Osteoblast (primary cell): ENCODE data around the gene AQP4. TPM values are rescaled to one million over a fixed set of nuclear protein-coding genes. Genes with fewer than 3 reads are reported as not detected.

Source experiments
- DNase-seq: peaks from one replicate; pipeline ENCODE4 v3.0.0; 2011; ENCODE audit warnings: low spot score, mixed read lengths; ENCODE audit not compliant: insufficient read length; ENCODE audit errors: missing footprints
- H2AFZ ChIP-seq: 2 replicates; pipeline ENCODE4 v1.6.0; 2011; ENCODE audit warnings: mild to moderate bottlenecking, low read length
- H3K27ac ChIP-seq: 2 replicates; pipeline ENCODE4 v1.5.1; 2011; ENCODE audit warnings: mild to moderate bottlenecking, low read depth, low read length, moderate library complexity
- H3K27me3 ChIP-seq: 2 replicates; pipeline ENCODE4 v1.6.0; 2012; ENCODE audit warnings: mild to moderate bottlenecking, control low read depth, inconsistent platforms, low read length, moderate library complexity; ENCODE audit not compliant: insufficient read depth
- H3K36me3 ChIP-seq: 2 replicates; pipeline ENCODE4 v1.5.1; 2011; ENCODE audit warnings: mild to moderate bottlenecking, low read length, control low read depth, moderate library complexity; ENCODE audit not compliant: insufficient read depth
- H3K4me1 ChIP-seq: 2 replicates; pipeline ENCODE4 v1.5.1; 2011; ENCODE audit warnings: mild to moderate bottlenecking, low read length, control low read depth, moderate library complexity; ENCODE audit not compliant: insufficient read depth
- H3K4me2 ChIP-seq: 2 replicates; pipeline ENCODE4 v1.6.0; 2011; ENCODE audit warnings: mild to moderate bottlenecking, low read length; ENCODE audit not compliant: insufficient read depth
- H3K4me3 ChIP-seq: fragments of 200-600 bp; sonication (generic); 3 replicates; pipeline ENCODE4 v1.5.1; 2012; ENCODE audit warnings: mild to moderate bottlenecking, low read length, inconsistent platforms; ENCODE audit not compliant: insufficient read depth
- H3K79me2 ChIP-seq: 2 replicates; pipeline ENCODE4 v1.6.0; 2012; ENCODE audit warnings: mild to moderate bottlenecking, low read length, control low read depth, inconsistent platforms; ENCODE audit not compliant: insufficient read depth
- H3K9me3 ChIP-seq: 2 replicates; pipeline ENCODE4 v1.5.1; 2011; ENCODE audit warnings: low read depth, low read length, control low read depth
- H4K20me1 ChIP-seq: 2 replicates; pipeline ENCODE4 v1.6.0; 2012; ENCODE audit warnings: mild to moderate bottlenecking, low read length, control low read depth; ENCODE audit not compliant: insufficient read depth
- total RNA-seq: library from RNA; depleted of rRNA; stranded (reverse); fragments of >200 nt; gene quantifications from 2 replicates; pipeline ENCODE4 v1.2.3, GENCODE V29; 2012
- TF ChIP-seq, protein P1 (sequence below): IDR thresholded peaks from 2 replicates; pipeline ENCODE4 v1.5.1; 2011; ENCODE audit warnings: mild to moderate bottlenecking, low read depth, low read length, moderate library complexity; ENCODE audit errors: extremely low read depth

AQP4 gene
- total RNA-seq, 1 donor = not detected

GRCh38 chr18:26843760-26844159 is 21.7 kb downstream of the AQP4 start:
- TF ChIP-seq, protein P1, sequence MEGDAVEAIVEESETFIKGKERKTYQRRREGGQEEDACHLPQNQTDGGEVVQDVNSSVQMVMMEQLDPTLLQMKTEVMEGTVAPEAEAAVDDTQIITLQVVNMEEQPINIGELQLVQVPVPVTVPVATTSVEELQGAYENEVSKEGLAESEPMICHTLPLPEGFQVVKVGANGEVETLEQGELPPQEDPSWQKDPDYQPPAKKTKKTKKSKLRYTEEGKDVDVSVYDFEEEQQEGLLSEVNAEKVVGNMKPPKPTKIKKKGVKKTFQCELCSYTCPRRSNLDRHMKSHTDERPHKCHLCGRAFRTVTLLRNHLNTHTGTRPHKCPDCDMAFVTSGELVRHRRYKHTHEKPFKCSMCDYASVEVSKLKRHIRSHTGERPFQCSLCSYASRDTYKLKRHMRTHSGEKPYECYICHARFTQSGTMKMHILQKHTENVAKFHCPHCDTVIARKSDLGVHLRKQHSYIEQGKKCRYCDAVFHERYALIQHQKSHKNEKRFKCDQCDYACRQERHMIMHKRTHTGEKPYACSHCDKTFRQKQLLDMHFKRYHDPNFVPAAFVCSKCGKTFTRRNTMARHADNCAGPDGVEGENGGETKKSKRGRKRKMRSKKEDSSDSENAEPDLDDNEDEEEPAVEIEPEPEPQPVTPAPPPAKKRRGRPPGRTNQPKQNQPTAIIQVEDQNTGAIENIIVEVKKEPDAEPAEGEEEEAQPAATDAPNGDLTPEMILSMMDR = no peak
- Histone ChIP-seq H3K4me3 (no peak overlapping the region), H3K27me3 (no peaks in the 10 kb centered on the region), H3K27ac (no peak overlapping the region), H3K4me1 (no peaks in the 10 kb centered on the region), H3K4me2 (no peak overlapping the region), H3K79me2 (no peaks in the 10 kb centered on the region), H4K20me1 (no peaks in the 10 kb centered on the region), H3K36me3 (no peaks in the 10 kb centered on the region), H2AFZ (no peak overlapping the region), H3K9me3 (peaks cover 3% of the 10 kb centered on the region)
- no peak for DNase-seq

DNA sequence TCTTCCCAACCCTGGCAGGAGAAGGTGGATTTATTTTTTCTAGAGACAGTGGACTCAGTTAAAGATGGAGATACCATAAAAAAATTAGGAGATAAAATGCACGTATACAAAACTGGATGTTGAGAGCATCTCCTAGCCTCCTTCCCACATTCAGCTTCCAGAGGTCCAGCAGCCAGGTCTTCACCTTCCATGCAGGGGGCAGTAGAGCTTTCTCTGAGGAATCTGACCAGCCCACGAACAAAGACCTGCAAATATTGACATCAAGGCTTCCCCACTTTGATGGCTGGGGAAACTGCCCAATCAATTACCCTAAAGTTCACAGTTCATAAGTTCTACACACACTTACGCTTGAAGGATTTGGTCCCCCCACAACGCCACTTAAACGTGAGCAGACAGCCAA is 24.5 kb downstream of the AQP4 start:
- no peak overlapping the region for H2AFZ ChIP-seq
- no peak for DNase-seq
- H3K79me2 ChIP-seq = no peaks in the 10 kb centered on the region
- H3K27me3 ChIP-seq = no peaks in the 10 kb centered on the region
- no peaks in the 10 kb centered on the region for H3K4me1 ChIP-seq
- H3K4me3 ChIP-seq = no peak overlapping the region
- no peak overlapping the region for H3K4me2 ChIP-seq
- no peaks in the 10 kb centered on the region for H3K36me3 ChIP-seq
- H3K9me3 ChIP-seq = peaks cover 3% of the 10 kb centered on the region
- no peaks in the 10 kb centered on the region for H4K20me1 ChIP-seq
- no peak overlapping the region for H3K27ac ChIP-seq
- TF ChIP-seq, protein P1 = no peak

GRCh38 chr18:26839609-26840008 is 25.9 kb downstream of the AQP4 start:
- DNase-seq = no peak
- no peak overlapping the region for H3K4me3 ChIP-seq
- H3K36me3 ChIP-seq = no peaks in the 10 kb centered on the region
- peaks cover 3% of the 10 kb centered on the region for H3K9me3 ChIP-seq
- no peak overlapping the region for H2AFZ ChIP-seq
- no peak overlapping the region for H3K4me2 ChIP-seq
- no peaks in the 10 kb centered on the region for H3K79me2 ChIP-seq
- H3K4me1 ChIP-seq = no peaks in the 10 kb centered on the region
- no peak overlapping the region for H3K27ac ChIP-seq
- TF ChIP-seq, protein P1 = no peak
- no peaks in the 10 kb centered on the region for H3K27me3 ChIP-seq
- no peaks in the 10 kb centered on the region for H4K20me1 ChIP-seq

- Histone ChIP-seq H3K9me3 (no peaks in the 10 kb centered on the region), H2AFZ (no peak overlapping the region), H3K36me3 (no peaks in the 10 kb centered on the region), H3K4me3 (no peak overlapping the region), H3K27ac (no peak overlapping the region), H3K4me2 (no peak overlapping the region), H3K27me3 (no peaks in the 10 kb centered on the region), H4K20me1 (no peaks in the 10 kb centered on the region), H3K4me1 (no peaks in the 10 kb centered on the region), H3K79me2 (no peaks in the 10 kb centered on the region)
- TF ChIP-seq, protein P1 = no peak
- DNase-seq = no peak
Observed at GRCh38 chr18:26832302-26832701, 33.2 kb downstream of the AQP4 start.
